GM12875 (cell line): ENCODE results near the gene ZCCHC24.

Experiments used
- H3K4me3 ChIP-seq: one replicate; pipeline ENCODE4 v1.5.1; 2011; ENCODE audit warnings: low read depth, low read length, control low read depth
- CTCF ChIP-seq: IDR thresholded peaks from 2 replicates; pipeline ENCODE4 v1.5.1; 2011; ENCODE audit warnings: low read depth, mild to moderate bottlenecking, control low read depth, inconsistent platforms, low read length, moderate library complexity, borderline replicate concordance; ENCODE audit not compliant: insufficient read depth

ZCCHC24 gene

GRCh38 chr10:79415736-79416577, 29.5 kb downstream of the ZCCHC24 start:
- no peak overlapping the region for H3K4me3 ChIP-seq
- TF ChIP-seq CTCF: no peak

- TF ChIP-seq CTCF: no peak
- no peak overlapping the region for H3K4me3 ChIP-seq
These were observed 30.7 kb downstream of the ZCCHC24 start for GRCh38 chr10:79414714-79415113.

DNA sequence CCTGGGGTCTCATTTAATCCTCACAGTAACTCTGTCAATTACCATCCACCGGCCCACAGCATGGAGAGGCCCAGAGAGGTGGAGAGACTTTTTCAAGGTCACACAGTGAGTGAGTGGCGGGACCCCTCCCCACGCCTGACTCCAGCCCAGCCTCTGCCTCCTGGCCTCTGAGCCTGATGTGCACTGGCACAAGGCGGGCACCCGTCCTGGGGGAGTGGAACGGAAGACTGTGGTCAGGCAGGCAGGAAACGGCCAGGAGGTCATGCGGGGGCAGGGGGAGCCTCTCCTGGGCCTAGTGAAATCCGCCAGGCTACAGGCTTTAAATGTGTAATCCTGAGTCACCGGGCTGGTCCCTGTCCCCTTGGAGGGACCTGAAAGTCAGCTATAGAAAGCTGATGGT, 32.2 kb downstream of the ZCCHC24 start:
- no peak for TF ChIP-seq CTCF
- no peak overlapping the region for H3K4me3 ChIP-seq

DNA sequence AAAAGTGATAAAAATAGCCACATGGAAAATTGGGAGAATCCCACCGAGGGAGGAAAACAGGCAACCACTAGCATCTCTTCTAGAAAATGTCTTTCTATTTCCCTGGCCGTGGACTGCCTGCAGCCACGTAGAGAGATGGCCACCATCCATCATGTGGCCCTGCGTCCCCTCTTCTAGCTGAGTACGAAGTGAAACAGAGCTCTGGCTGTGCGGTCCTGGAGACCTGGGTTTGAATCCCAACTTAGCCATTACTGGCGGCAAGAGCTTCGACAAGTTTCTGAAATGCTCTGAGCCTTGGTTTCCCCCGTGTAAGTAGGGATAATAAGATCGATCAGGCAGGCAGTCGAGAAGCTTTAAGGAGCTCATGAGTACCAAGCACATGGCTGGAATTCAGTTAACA, 32.9 kb downstream of the ZCCHC24 start:
- no peak overlapping the region for H3K4me3 ChIP-seq
- TF ChIP-seq CTCF: no peak

- TF ChIP-seq CTCF: no peak
- no peak overlapping the region for H3K4me3 ChIP-seq
These were observed 33.6 kb downstream of the ZCCHC24 start for GRCh38 chr10:79411546-79412495.

- no peak for TF ChIP-seq CTCF
- no peak overlapping the region for H3K4me3 ChIP-seq
These were observed 34.9 kb downstream of the ZCCHC24 start for GRCh38 chr10:79410315-79411094.
